Stimulated activated CD4-positive, alpha-beta T cell treated with anti-CD3 and anti-CD28 coated beads, Interleukin-15, amount 100 ng/mL, for 24 hours (primary cell): Measurements from ENCODE around the gene SMC6.
A peak's percentile ranks its signal among the peaks of the same experiment; 100 is the strongest.

Experiments used
- DNase-seq: peaks from one replicate; pipeline ENCODE4 v3.0.0-alpha.2; 2020

The SMC6 gene

GRCh38 chr2:17753803-17754663, at the start of gene SMC6, which contains the start of gene GEN1:
Gene SMC6 (minus strand): TSS chr2:17753810. CDS start chr2:17745946, 7,864 bp downstream.
Gene GEN1 (plus strand): TSS chr2:17754138. CDS start chr2:17759944, 5,806 bp downstream.
- DNase-seq, result peak; percentile 91

GRCh38 chr2:17800693-17801458, 47.3 kb upstream of the SMC6 start:
- DNase-seq, result no peak

GRCh38 chr2:17800219-17800618, 46.6 kb upstream of the SMC6 start:
- no peak for DNase-seq

GRCh38 chr2:17799301-17800120, 45.9 kb upstream of the SMC6 start:
- DNase-seq, result no peak

- no peak for DNase-seq
These were observed 44.7 kb upstream of the SMC6 start for GRCh38 chr2:17798338-17798737.

GRCh38 chr2:17795309-17795708, 41.7 kb upstream of the SMC6 start:
- no peak for DNase-seq

- no peak for DNase-seq
These were observed 40.3 kb upstream of the SMC6 start for GRCh38 chr2:17793803-17794354.

- no peak for DNase-seq
These were observed 39.7 kb upstream of the SMC6 start for GRCh38 chr2:17793296-17793695.

GRCh38 chr2:17792515-17792914, 38.9 kb upstream of the SMC6 start:
- DNase-seq, result peak; percentile 7

- DNase-seq, result no peak
These were observed 38.2 kb upstream of the SMC6 start for GRCh38 chr2:17791817-17792130.

GRCh38 chr2:17791121-17791816, 37.7 kb upstream of the SMC6 start:
- no peak for DNase-seq

GRCh38 chr2:17790536-17790935, 36.9 kb upstream of the SMC6 start:
- DNase-seq, result no peak

- no peak for DNase-seq
These were observed 35.2 kb upstream of the SMC6 start for GRCh38 chr2:17788773-17789172.

GRCh38 chr2:17786727-17787126, 33.1 kb upstream of the SMC6 start:
- no peak for DNase-seq

GRCh38 chr2:17781482-17781881, 27.9 kb upstream of the SMC6 start:
- DNase-seq, result no peak

- no peak for DNase-seq
These were observed 26.9 kb upstream of the SMC6 start for GRCh38 chr2:17780546-17780945.

- no peak for DNase-seq
These were observed 18.9 kb upstream of the SMC6 start for GRCh38 chr2:17772532-17772931.

- DNase-seq, result no peak
These were observed 18.3 kb upstream of the SMC6 start for GRCh38 chr2:17771956-17772355.

- no peak for DNase-seq
These were observed 15.3 kb upstream of the SMC6 start for GRCh38 chr2:17768894-17769293.

- no peak for DNase-seq
These were observed 11.8 kb upstream of the SMC6 start for GRCh38 chr2:17765398-17765797.

GRCh38 chr2:17763641-17764333, 10.2 kb upstream of the SMC6 start:
- DNase-seq, result no peak

GRCh38 chr2:17762451-17762850, 8.8 kb upstream of the SMC6 start:
- no peak for DNase-seq
